Ureter (tissue), 1 donor: ENCODE data around the gene FTHL17. TPM values are rescaled to one million over a fixed set of nuclear protein-coding genes. Genes with fewer than 3 reads are reported as not detected.

Experiments used
- DNase-seq: peaks from one replicate; pipeline ENCODE4 v3.0.0-alpha.2; 2020; ENCODE audit warnings: low spot score
- total RNA-seq: library from RNA; stranded (reverse); gene quantifications from one replicate; pipeline ENCODE4 v1.2.4, GENCODE V29; 2023
- donor health status: DM: yes; HTN: yes; CAD: no.

The FTHL17 gene
- total RNA-seq, 1 donor from 2014 or later = not detected

DNA sequence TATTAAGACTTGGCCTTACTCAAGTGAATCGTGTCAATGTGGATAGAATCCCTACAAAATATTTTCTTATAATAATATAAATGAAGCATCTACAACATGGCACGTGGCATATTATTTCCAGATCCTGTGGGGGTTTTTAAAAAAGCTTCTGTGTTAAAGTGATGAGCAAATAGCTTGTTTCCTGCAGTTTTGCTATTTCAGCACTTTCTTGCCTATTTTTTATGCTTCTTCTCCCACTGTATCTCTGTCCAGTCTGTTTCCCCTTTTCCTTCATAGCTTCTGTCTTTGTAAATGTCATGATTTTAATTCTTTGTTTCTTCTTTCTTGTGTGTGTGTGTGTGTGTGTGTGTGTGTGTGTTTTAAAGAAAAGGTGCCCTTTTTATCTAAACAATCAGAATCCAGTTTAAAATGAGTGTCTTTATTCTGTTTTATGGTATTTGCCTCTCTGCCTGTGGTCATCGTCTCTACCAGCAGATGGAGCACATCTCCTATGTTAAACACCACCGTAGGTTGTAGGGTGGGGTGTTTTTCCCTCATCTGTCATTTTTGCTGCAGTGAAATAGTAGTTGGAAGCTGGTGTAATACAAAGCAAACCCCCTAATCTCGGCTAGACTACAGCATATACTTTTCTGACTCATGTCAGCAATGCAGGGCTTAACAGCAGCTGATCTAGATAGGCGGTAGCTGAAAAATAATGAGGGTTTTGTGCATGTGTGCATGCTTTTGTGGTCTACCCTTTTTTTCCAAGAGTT is 33.1 kb downstream of the FTHL17 start:
- DNase-seq = no peak

DNA sequence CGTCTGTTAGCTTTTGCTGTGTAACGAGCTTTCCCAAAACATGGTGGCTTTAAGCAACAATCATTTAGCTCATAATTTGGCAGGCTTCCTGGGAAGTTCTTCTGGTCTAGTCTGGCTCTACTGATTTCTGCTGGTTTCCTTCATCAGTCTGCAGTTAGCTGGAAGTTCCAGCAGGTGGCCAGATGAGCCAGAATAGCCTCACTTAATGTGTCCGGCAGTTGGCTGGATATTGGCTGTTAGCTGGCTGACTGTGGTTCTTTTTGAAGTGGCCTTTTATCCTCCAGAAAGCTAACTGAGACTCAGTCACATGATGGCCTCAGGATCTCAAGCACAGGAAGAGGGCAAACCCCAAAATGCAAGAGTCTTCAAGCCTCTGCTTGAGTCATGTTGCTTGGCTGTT is 34.9 kb downstream of the FTHL17 start:
- no peak for DNase-seq

DNA sequence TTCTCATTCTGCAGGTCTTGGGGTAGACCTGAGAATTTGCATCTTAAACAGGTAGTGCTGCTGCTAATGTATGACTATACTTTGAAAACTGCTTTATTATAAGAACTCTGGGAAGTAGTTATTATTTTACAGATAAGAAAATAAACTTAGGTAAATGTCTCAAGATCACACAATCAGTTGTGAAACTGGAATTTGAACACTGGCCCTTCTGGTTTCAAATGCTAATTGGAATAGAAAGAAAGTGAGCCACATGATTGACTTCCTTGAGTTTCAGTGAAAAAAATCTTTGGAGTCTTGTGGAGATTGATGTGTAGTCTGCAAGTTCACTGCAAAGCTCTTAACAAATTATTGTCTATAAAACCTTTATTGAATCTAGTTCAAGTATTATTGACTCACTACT is 44.5 kb downstream of the FTHL17 start:
- DNase-seq = no peak

DNA sequence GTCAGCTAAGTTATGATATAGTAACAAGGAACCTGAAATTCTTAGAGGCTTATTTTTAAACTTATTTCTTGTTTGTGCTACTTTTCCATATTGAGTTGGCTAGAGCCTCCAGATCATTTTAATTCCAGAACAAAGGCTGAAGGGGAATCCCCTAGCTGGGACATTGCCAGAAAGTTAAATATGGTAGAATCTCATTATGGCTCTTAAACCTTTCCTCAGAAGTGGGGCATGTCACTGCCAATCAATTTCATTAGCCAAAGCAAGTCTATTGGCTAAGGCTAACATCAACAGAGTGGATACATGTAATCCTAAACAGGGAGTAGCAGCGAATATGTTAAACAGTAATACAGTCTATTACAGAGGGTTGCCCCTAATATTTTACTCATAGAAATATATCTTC is 47.0 kb downstream of the FTHL17 start:
- no peak for DNase-seq

DNA sequence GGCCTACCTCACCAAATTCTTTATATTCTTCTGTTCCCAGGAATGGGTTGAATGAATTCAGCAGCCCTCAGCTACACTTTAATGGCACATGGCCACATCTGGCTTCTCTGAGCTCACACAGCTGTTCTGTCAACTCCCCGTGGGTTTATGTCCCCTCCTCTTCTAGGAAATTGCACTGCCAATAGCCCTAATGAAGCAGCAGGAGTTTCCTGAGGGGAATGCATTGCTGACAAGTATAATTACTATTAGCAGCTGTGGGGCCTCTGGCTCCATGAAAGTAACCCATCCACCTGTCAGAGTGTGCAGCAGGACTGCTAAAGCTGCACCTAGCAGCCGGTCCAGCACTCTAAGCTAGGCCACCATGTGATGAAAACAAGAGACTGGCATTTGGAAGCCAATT is 50.3 kb downstream of the FTHL17 start:
- DNase-seq = no peak

Other genes with a start within 250 kb of the FTHL17 start
- 27.6 TPM for gene TAB3, start 182.8 kb downstream of the FTHL17 start, total RNA-seq